Naive B cell (primary cell): ENCODE data around the gene AOC1. TPM values are rescaled to one million over a fixed set of nuclear protein-coding genes. Genes with fewer than 3 reads are reported as not detected.

Experiments used
- ATAC-seq, 2 donors: fragments of 150-1000 bp; cut with Tn5 transposase; 2 replicates each; pipeline ENCODE4 v1.10.0; 2021; ENCODE audit warnings: low read depth in 2 of 2, mild to moderate bottlenecking in 2 of 2, moderate library complexity in 2 of 2
- DNase-seq: peaks from one replicate; pipeline ENCODE4 v3.0.0; 2022
- H3K27ac Mint-ChIP-seq, 6 donors: one replicate each; pipeline ENCODE4 v1.8.0; 2020 to 2022; ENCODE audit warnings: mild to moderate bottlenecking in 6 of 6, mixed read lengths in 6 of 6, moderate library complexity in 5 of 6, inconsistent platforms in 2 of 6
- H3K27me3 Mint-ChIP-seq, 3 donors: one replicate each; pipeline ENCODE4 v1.8.0; 2021 to 2022; ENCODE audit warnings: mixed read lengths in 3 of 3, mild to moderate bottlenecking in 1 of 3
- H3K36me3 Mint-ChIP-seq, 2 donors: one replicate each; pipeline ENCODE4 v1.8.0; 2020 to 2022; ENCODE audit warnings: mixed read lengths in 2 of 2, inconsistent platforms in 1 of 2, mild to moderate bottlenecking in 1 of 2
- H3K4me1 Mint-ChIP-seq, 3 donors: one replicate each; pipeline ENCODE4 v1.8.0; 2020 to 2022; ENCODE audit warnings: mixed read lengths in 3 of 3, inconsistent platforms in 1 of 3, mild to moderate bottlenecking in 1 of 3, moderate library complexity in 1 of 3
- H3K4me3 Mint-ChIP-seq, 8 donors: one replicate each; pipeline ENCODE4 v1.8.0; 2020 to 2022; ENCODE audit warnings: mild to moderate bottlenecking in 8 of 8, mixed read lengths in 8 of 8, moderate library complexity in 8 of 8, inconsistent platforms in 2 of 8
- H3K9me3 Mint-ChIP-seq, 7 donors: one replicate each; pipeline ENCODE4 v1.8.0; 2020 to 2022; ENCODE audit warnings: mixed read lengths in 7 of 7, mild to moderate bottlenecking in 5 of 7, inconsistent platforms in 2 of 7, moderate library complexity in 1 of 7
- polyA plus RNA-seq, 6 donors: library from polyadenylated mRNA; unstranded; fragments of 300-500 nt; fragmentation: Illumina TruSeq; gene quantifications; one replicate each; pipeline ENCODE4 v1.2.3, GENCODE V29; 2021; ENCODE audit warnings: low read depth in 6 of 6

AOC1 gene
- polyA plus RNA-seq, 6 donors from 2014 or later: not detected

- ATAC-seq (no peak), DNase-seq (no peak)
- Mint-ChIP-seq H3K4me3 (no peak overlapping the region), H3K27ac (no peak overlapping the region), H3K27me3 (peaks cover 31 to 49% (median 46%) of the 10 kb centered on the region in 3 donors), H3K36me3 (no peaks in the 10 kb centered on the region), H3K4me1 (no peaks in the 10 kb centered on the region), H3K9me3 (peaks cover 0 to 19% (median 10%) of the 10 kb centered on the region in 7 donors)
Measured at GRCh38 chr7:150823043-150823442, 29.3 kb upstream of the AOC1 start.

- no peak overlapping the region for H3K27ac Mint-ChIP-seq
- H3K4me1 Mint-ChIP-seq: no peaks in the 10 kb centered on the region
- H3K36me3 Mint-ChIP-seq: no peaks in the 10 kb centered on the region
- peaks cover 27 to 49% (median 47%) of the 10 kb centered on the region in 3 donors for H3K27me3 Mint-ChIP-seq
- H3K9me3 Mint-ChIP-seq: peaks cover 0 to 19% (median 10%) of the 10 kb centered on the region in 7 donors
- no peak overlapping the region for H3K4me3 Mint-ChIP-seq
- ATAC-seq: no peak
- DNase-seq: no peak
Measured at GRCh38 chr7:150823484-150824126, 28.7 kb upstream of the AOC1 start.

- Mint-ChIP-seq H3K36me3 (no peaks in the 10 kb centered on the region), H3K27me3 (peaks cover 29 to 49% (median 48%) of the 10 kb centered on the region in 3 donors), H3K9me3 (peaks cover 0 to 19% (median 10%) of the 10 kb centered on the region in 7 donors), H3K27ac (no peak overlapping the region), H3K4me1 (no peaks in the 10 kb centered on the region), H3K4me3 (no peak overlapping the region)
- no peak for DNase-seq
- ATAC-seq: no peak
Measured at GRCh38 chr7:150824379-150825177, 27.7 kb upstream of the AOC1 start.

GRCh38 chr7:150826061-150826849 lies 26.1 kb upstream of the AOC1 start:
- Mint-ChIP-seq H3K4me3 (no peak overlapping the region), H3K4me1 (no peaks in the 10 kb centered on the region), H3K27me3 (peaks cover 37 to 59% (median 51%) of the 10 kb centered on the region in 3 donors), H3K36me3 (no peaks in the 10 kb centered on the region), H3K9me3 (peaks cover 0 to 15% (median 9%) of the 10 kb centered on the region in 7 donors), H3K27ac (no peak overlapping the region)
- DNase-seq (no peak), ATAC-seq (no peak)

GRCh38 chr7:150828384-150828783 lies 23.9 kb upstream of the AOC1 start:
- H3K27ac Mint-ChIP-seq: no peak overlapping the region
- ATAC-seq (no peak), DNase-seq (no peak)
- H3K4me3 Mint-ChIP-seq: no peak overlapping the region
- peaks cover 0 to 2% (median 0%) of the 10 kb centered on the region in 7 donors for H3K9me3 Mint-ChIP-seq
- peaks cover 41 to 60% (median 52%) of the 10 kb centered on the region in 3 donors for H3K27me3 Mint-ChIP-seq
- H3K4me1 Mint-ChIP-seq: no peaks in the 10 kb centered on the region
- no peaks in the 10 kb centered on the region for H3K36me3 Mint-ChIP-seq

- no peaks in the 10 kb centered on the region for H3K36me3 Mint-ChIP-seq
- H3K27me3 Mint-ChIP-seq: peaks cover 41 to 66% (median 60%) of the 10 kb centered on the region in 3 donors
- ATAC-seq (no peak), DNase-seq (no peak)
- no peaks in the 10 kb centered on the region for H3K4me1 Mint-ChIP-seq
- H3K9me3 Mint-ChIP-seq: peaks cover 0 to 2% (median 0%) of the 10 kb centered on the region in 7 donors
- H3K4me3 Mint-ChIP-seq: no peak overlapping the region
- no peak overlapping the region for H3K27ac Mint-ChIP-seq
Measured at GRCh38 chr7:150829426-150829825, 22.9 kb upstream of the AOC1 start.

- no peak overlapping the region for H3K4me3 Mint-ChIP-seq
- ATAC-seq (no peak), DNase-seq (no peak)
- peaks cover 46 to 62% (median 59%) of the 10 kb centered on the region in 3 donors for H3K27me3 Mint-ChIP-seq
- H3K27ac Mint-ChIP-seq: no peak overlapping the region
- H3K9me3 Mint-ChIP-seq: peaks cover 0 to 2% (median 0%) of the 10 kb centered on the region in 7 donors
- no peaks in the 10 kb centered on the region for H3K36me3 Mint-ChIP-seq
- H3K4me1 Mint-ChIP-seq: no peaks in the 10 kb centered on the region
Measured at GRCh38 chr7:150830937-150831336, 21.4 kb upstream of the AOC1 start.

- ATAC-seq (no peak), DNase-seq (no peak)
- Mint-ChIP-seq H3K4me3 (no peak overlapping the region), H3K27me3 (peaks cover 40 to 56% (median 55%) of the 10 kb centered on the region in 3 donors), H3K27ac (no peak overlapping the region), H3K4me1 (no peaks in the 10 kb centered on the region), H3K9me3 (no peaks in the 10 kb centered on the region), H3K36me3 (no peaks in the 10 kb centered on the region)
Measured at GRCh38 chr7:150831851-150832250, 20.5 kb upstream of the AOC1 start.

GRCh38 chr7:150835019-150835418 lies 17.3 kb upstream of the AOC1 start:
- no peak for DNase-seq
- no peak overlapping the region for H3K4me3 Mint-ChIP-seq
- no peak for ATAC-seq
- no peaks in the 10 kb centered on the region for H3K4me1 Mint-ChIP-seq
- no peak overlapping the region for H3K27ac Mint-ChIP-seq
- no peaks in the 10 kb centered on the region for H3K9me3 Mint-ChIP-seq
- peaks cover 29 to 49% (median 29%) of the 10 kb centered on the region in 3 donors for H3K27me3 Mint-ChIP-seq
- H3K36me3 Mint-ChIP-seq: no peaks in the 10 kb centered on the region

GRCh38 chr7:150835702-150836280 lies 16.5 kb upstream of the AOC1 start:
- Mint-ChIP-seq H3K27me3 (peaks cover 26 to 49% (median 29%) of the 10 kb centered on the region in 3 donors), H3K4me3 (no peak overlapping the region), H3K9me3 (no peaks in the 10 kb centered on the region), H3K27ac (no peak overlapping the region), H3K36me3 (no peaks in the 10 kb centered on the region), H3K4me1 (no peaks in the 10 kb centered on the region)
- no peak for ATAC-seq
- no peak for DNase-seq

- ATAC-seq: no peak
- no peak for DNase-seq
- Mint-ChIP-seq H3K27me3 (peaks cover 15 to 29% (median 15%) of the 10 kb centered on the region in 3 donors), H3K36me3 (no peaks in the 10 kb centered on the region), H3K27ac (no peak overlapping the region), H3K4me1 (no peaks in the 10 kb centered on the region), H3K4me3 (no peak overlapping the region), H3K9me3 (peaks cover 0 to 3% (median 0%) of the 10 kb centered on the region in 7 donors)
Measured at GRCh38 chr7:150838965-150839650, 13.2 kb upstream of the AOC1 start.

GRCh38 chr7:150842018-150842417 lies 10.3 kb upstream of the AOC1 start:
- no peak for DNase-seq
- H3K4me1 Mint-ChIP-seq: no peaks in the 10 kb centered on the region
- H3K4me3 Mint-ChIP-seq: no peak overlapping the region
- no peaks in the 10 kb centered on the region for H3K36me3 Mint-ChIP-seq
- H3K9me3 Mint-ChIP-seq: peaks cover 0 to 3% (median 0%) of the 10 kb centered on the region in 7 donors
- H3K27me3 Mint-ChIP-seq: peaks cover 6 to 27% (median 18%) of the 10 kb centered on the region in 3 donors
- ATAC-seq: no peak
- H3K27ac Mint-ChIP-seq: no peak overlapping the region

GRCh38 chr7:150842716-150843115 lies 9.6 kb upstream of the AOC1 start:
- Mint-ChIP-seq H3K27me3 (peaks cover 6 to 27% (median 18%) of the 10 kb centered on the region in 3 donors), H3K4me1 (no peaks in the 10 kb centered on the region), H3K36me3 (no peaks in the 10 kb centered on the region), H3K4me3 (no peak overlapping the region), H3K27ac (no peak overlapping the region), H3K9me3 (peaks cover 0 to 3% (median 0%) of the 10 kb centered on the region in 7 donors)
- ATAC-seq (no peak), DNase-seq (no peak)
